DMS53 (cell line): ENCODE measurements around the gene DHRS13.
"Not testable (repeated sequence)": the region's sequence is repeated elsewhere in the genome, so short reads cannot be mapped to it uniquely, and the experiment has no call there.

ENCODE experiments used
- DNase-seq: peaks from one replicate; lab custom pipeline; 2025; lab: John Stamatoyannopoulos, UW

DHRS13 gene

GRCh38 chr17:28882154-28882895 lies 20.6 kb downstream of the DHRS13 start:
- no peak for DNase-seq

- no peak for DNase-seq
Observed at GRCh38 chr17:28881533-28882056, 21.3 kb downstream of the DHRS13 start.

- no peak for DNase-seq
Observed at GRCh38 chr17:28880572-28880945, 22.3 kb downstream of the DHRS13 start.

- no peak for DNase-seq
Observed at GRCh38 chr17:28879886-28880571, 22.9 kb downstream of the DHRS13 start.

- peak; percentile 66 for DNase-seq
Observed at GRCh38 chr17:28878981-28879380, 23.9 kb downstream of the DHRS13 start.

GRCh38 chr17:28878158-28878910 lies 24.5 kb downstream of the DHRS13 start:
- DNase-seq: no peak

- not testable (repeated sequence) for DNase-seq
Observed at GRCh38 chr17:28877150-28877711, 25.6 kb downstream of the DHRS13 start.

- peak; percentile 15 for DNase-seq
Observed at GRCh38 chr17:28875848-28876550, 26.9 kb downstream of the DHRS13 start.

GRCh38 chr17:28874750-28875149 lies 28.1 kb downstream of the DHRS13 start:
- no peak for DNase-seq

GRCh38 chr17:28873839-28874238 lies 29.0 kb downstream of the DHRS13 start:
- DNase-seq: no peak

GRCh38 chr17:28871056-28871579 lies 31.8 kb downstream of the DHRS13 start:
- no peak for DNase-seq

GRCh38 chr17:28867276-28867675 lies 35.6 kb downstream of the DHRS13 start:
- DNase-seq: no peak

- peak; percentile 69 for DNase-seq
Observed at GRCh38 chr17:28865946-28866752, 36.7 kb downstream of the DHRS13 start.

- DNase-seq: no peak
Observed at GRCh38 chr17:28864991-28865849, 37.7 kb downstream of the DHRS13 start.

GRCh38 chr17:28863953-28864352 lies 38.9 kb downstream of the DHRS13 start:
- DNase-seq: no peak

- no peak for DNase-seq
Observed at GRCh38 chr17:28862561-28862960, 40.3 kb downstream of the DHRS13 start.

- DNase-seq: no peak
Observed at GRCh38 chr17:28861393-28862203, 41.3 kb downstream of the DHRS13 start.

GRCh38 chr17:28860363-28860808 lies 42.5 kb downstream of the DHRS13 start:
- no peak for DNase-seq
